T-helper 22 cell (primary cell): ENCODE data around the gene PDCL3.
A peak's percentile ranks its signal among the peaks of the same experiment; 100 is the strongest.

Experiments used
- DNase-seq: peaks from one replicate; pipeline ENCODE4 v3.0.0-alpha.2; 2020; ENCODE audit warnings: low read depth

PDCL3 gene

DNA sequence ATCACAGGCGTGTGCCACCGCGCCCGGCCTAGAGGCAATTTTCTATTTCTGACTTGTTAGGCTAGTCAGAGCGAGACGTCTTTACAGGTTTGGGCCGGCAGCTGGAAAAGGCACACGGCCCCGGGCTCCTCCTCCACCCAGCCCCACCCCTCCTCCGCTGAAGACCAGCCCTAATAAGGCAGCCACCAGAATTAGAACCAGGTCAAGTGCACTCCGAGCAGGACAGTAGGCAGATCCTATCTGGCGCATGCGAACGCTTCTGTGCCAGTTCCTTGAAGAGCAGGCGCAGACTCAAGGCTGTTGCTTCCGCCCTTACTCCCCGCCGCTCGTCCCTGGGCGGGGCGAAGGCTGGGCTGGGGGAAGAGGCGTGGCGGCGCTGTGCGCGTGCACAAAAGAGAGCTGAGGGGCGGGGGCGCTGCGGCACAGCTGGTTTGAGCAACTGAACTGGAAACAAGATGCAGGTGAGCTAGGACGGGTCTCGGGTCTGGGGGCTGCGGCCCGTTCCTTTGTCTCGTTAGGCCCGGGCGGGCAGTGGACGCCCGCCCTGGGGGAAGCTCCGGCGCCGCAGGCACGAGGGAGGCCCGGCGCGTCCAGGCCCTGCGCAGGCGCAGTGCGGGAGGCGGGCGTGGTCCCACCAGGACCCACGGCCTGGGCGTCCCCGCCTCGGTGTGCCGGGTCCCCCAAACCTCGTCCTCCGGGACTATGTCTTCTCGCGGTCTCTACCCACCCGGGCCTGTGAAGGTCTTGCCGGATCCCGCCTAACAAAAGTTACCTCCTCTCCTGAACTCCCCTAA lies at the start of gene PDCL3:
TSS of gene PDCL3 (plus strand) at position 381 of the 794 bp plus-strand sequence. CDS start at position 456, 75 bp downstream.
- peak; percentile 91 for DNase-seq

DNA sequence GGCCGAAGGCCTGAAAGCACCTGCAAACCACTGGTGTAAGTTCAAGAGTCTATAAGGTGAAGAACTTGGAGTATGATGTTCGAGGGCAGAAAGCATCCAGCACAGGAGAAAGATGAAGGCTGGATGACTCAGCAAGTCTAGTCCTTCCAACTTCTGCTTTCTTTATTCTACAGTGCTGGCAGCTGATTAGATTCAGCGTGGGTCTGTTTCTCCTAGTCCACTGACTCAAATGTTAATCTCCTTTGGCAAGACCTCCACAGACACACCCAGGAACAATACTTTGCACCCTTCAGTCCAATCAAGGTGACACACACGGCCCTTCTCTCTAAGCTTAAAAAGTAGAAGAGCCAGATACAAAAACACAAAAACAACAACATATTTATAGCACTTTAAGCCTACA lies 49.1 kb upstream of the PDCL3 start:
- no peak for DNase-seq

DNA sequence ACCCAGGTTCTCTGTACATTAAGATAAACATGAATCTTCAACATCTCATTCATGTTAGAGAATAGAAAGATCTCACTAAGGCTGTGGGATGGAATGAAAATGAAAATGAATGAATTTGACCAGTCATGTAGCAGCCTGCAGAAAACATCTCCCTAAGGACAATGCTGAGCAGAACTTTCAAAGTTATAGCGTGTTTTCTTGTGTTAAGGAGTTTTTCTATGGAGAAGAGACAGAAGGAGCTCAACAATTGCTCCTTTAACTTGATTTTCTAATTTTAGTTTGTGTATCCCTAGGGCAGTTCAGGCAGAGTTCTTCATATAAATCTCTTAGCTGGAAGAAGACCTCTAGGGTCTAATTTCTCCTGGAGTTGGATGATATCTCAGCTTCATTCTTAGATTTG lies 45.2 kb upstream of the PDCL3 start:
- no peak for DNase-seq

DNA sequence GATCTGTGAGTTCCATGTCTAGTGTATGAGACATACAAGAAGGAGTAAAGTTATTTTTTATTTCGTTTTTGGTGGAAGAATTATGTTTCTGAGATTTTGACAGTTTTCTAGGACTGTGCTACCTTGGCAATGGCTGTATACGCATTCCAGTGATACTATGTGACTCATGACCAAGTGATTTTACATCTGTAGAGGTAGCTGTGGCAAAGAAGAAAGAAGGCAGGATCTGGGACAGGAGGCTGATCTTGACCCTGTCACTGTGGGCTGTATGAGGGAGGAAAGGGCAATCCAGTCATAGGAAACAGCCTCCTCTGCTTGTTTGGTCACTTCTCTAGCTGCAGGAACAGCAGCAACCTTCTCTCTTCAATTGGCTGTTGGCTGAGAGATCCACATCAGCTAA lies 44.0 kb upstream of the PDCL3 start:
- no peak for DNase-seq

DNA sequence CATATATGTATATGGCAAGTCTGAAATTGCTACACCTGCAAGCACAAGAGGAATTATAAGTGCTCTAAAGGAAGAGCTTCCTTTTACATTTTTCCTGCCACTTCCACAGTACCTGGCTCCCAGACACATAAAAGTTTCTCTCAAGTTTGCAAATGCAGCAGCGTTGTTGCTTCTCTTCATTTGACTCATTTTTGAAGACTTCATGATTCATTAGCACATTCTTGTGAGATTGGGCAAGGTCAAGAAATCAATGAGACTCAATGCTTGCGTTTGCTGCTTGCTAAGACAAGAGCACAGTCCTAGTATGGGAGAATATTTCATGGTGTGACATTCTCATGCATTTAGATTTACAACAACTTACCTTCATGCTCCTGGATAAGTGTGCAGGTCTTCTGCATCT lies 42.6 kb upstream of the PDCL3 start:
- no peak for DNase-seq

DNA sequence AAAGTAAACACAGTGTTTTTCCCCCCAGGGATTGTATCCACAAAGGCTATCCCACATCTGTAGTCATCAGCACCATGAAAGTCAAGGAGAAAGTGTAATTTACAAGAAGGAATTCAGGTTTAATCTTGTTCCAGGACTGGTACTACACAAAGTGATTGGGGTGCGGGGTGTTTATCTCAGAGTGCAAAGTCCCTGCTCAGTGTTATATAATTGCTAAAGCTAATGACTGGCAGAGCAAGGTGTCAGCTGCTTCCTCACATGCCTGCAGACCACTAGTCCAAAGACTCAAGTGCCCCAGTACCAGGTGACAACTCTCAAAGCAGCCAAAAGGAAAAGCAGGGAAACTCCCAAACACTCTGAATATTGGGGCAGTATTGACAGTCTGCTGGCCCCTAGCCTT lies 40.4 kb upstream of the PDCL3 start:
- DNase-seq, result no peak

DNA sequence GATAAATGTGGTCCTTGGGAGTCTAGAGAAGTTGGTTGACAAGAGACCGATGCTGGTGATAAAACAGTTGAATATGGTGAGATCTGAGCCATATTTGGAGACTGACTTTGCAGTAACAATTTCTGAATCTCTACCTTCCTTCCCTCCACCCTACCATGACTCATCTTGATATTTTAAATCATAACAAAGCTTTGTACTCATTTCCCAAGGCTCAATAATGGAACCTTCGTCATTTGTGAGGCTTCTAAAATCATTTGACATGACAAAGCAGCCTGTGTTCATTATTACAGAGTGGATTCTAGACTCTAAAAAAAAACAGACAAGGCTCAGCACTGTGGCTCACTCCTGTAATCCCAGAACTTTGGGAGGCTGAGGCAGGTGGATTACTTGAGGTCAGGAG lies 38.5 kb upstream of the PDCL3 start:
- DNase-seq, result no peak

DNA sequence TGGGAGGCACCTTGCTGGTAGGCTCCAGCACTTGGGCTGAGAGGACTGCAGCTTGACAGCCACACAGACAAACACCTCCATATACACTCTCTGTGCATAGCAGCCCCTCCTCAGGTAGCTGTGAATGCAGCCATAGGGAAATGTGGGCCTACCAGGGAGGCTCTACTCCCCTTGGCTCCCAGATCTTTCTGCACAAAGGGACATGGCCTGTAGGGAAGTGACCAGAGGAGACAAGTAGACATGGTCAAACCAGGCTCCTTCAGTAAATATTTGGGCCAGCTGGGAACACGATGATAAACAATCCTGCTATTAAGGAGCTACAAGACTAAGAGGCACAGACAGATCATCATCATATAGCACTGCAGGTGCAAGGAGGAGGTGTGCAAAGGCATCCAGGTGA lies 35.9 kb upstream of the PDCL3 start:
- no peak for DNase-seq

DNA sequence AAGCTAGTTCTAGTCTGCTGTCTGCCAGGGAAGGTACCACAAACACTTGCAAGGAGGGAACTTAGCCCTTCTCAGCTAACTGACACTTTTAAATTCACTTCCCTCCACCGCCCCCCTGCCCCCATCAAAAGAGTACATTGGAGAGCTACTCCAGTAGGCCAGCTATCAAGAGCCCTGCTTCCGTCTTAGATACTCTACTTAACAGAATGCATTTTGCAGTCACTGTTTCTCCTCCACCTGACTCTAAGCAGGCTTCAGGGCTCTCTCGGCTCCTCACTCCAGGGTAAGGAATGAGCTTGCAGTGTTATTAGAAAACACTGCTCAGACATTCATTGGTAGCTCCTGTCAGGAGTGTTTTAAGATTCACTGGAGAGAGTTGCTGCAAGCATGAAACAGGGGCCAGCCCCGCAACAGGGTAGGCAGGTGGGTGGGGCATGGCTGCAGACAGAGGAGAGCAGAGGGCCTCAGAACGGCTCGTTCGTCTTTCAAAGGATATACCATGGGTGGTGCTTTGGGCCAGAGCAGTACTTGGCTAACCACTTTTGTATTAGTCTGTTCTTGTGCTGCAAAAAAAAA lies 35.3 kb upstream of the PDCL3 start:
- DNase-seq, result no peak

DNA sequence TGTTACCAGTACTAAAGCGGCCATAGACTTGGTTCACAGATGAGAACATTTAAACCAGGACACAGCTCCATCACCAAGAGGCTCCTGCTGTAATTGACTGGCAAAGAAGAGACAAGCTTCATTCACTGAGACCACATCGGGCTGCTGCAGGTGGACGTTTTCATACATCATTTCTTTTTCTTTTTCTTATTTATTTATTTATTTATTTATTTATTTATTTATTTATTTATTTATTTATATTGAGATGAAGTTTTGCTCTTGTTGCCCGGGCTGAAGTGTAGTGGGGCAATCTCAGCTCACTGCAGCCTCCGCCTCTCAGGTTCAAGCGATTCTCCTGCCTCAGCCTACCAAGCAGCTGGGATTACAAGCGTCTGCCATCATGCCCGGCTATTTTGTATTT lies 33.6 kb upstream of the PDCL3 start:
- DNase-seq, result no peak

DNA sequence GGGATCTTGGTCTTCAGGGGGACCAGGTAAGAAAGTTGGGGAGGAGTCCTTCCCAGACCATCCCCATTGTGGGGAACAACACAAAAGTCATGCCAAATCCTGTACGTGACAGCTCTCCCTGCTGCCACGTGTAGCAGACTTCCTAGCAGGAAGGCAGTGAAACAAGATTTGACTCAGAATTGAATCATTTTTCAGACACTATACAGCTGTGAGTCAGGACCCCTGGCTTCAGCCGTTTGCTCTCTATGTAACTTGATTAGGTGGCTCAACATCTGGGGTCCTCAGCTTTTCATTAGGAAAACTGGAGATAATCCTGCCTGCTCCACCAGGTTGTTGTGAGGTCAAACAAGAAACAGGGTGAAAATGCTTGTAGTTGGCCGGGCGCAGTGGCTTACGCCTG lies 32.9 kb upstream of the PDCL3 start:
- DNase-seq, result no peak

DNA sequence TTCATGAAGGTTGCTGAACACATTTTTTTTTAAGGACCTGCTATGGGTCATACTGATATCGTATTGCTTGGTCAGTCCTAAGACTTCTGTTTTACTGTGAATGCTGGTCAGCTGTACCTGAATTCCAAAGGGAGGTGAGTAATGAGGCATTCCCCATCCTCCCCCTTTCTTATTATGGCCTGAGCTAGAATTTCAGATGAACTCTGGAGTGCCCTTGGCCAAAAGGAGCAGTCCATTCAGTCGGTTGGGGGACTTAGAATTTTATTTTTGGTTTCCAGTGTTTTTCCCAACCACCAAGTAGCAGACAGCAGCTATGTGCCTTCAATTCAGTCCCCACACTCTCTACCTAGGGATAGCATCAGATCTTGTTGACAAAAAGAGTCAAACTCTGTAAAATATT lies 26.9 kb upstream of the PDCL3 start:
- no peak for DNase-seq

DNA sequence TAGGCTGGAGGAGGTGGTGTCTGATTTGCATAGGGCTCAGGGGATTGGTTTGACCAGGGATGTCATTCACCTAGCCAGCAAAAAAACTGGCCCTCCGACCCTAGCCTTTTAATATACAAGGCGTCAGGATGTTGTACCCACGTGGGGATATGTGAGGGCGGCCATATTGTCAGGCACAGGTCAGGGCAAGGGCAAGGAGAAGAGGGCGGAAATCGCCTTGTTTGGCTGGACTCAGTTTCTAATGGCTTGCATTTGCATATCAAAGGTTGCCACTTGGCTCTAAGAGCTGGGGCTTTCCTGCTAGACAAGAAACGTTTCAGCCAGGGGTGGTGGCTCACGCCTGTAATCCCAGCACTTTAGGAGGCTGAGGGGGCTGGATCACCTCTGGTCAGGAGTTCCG lies 24.9 kb upstream of the PDCL3 start:
- no peak for DNase-seq

DNA sequence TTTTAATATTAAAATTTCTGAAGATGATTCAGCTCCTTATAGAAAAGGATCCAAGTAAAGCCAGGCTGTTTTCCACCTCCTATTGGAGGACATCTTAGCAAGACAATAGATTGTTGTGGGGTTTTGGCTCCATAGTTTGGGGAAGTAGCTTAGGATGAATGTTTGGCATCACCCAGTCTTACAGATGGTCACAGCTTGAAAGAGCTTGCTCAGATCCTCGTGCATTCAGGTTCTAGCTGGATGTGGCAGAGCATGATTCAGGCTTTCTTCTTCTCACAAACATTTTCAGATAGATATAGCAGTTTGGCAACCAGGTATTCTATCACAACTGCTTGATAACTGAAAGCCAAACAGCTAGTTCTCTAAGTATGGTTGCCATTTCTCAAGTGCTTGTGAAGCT lies 23.6 kb upstream of the PDCL3 start:
- DNase-seq, result no peak

DNA sequence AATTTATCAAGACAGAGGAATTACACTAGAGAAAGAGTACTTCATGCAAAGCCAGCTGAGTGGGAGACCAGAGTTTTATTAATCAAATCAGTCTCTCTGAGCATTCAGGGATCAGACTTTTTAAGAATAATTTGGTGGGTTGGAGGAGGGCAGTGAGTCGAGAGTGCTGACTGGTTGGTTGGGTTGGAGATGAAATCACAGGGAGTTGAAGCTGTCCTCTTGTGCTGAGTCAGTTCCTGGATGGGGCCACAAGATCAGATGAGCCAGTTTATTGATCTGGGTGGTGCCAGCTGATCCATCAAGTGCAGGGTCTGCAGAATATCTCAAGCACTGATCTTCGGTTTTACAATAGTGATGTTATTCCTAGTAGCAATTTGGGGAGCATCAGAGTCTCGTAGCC lies 21.4 kb upstream of the PDCL3 start:
- DNase-seq, result no peak

DNA sequence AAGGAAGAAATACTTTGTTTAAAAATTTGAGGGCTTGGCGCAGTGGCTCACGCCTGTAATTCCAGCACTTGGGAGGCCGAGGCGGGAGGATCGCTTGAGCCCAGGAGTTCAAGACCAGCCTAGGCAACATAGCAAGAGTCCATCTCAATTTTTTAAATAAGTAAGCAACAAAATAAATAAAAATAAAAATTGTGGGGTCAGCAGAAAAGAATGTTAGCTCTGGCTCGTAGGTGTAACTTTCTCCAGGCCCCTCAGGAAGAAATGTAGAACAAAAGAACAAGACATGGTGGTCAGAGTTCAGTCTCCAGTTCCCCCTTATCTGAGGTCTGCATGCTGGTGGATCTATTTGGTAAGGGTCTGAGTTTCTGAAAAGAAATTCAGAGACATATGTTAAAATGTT lies 20.4 kb upstream of the PDCL3 start:
- DNase-seq, result no peak

DNA sequence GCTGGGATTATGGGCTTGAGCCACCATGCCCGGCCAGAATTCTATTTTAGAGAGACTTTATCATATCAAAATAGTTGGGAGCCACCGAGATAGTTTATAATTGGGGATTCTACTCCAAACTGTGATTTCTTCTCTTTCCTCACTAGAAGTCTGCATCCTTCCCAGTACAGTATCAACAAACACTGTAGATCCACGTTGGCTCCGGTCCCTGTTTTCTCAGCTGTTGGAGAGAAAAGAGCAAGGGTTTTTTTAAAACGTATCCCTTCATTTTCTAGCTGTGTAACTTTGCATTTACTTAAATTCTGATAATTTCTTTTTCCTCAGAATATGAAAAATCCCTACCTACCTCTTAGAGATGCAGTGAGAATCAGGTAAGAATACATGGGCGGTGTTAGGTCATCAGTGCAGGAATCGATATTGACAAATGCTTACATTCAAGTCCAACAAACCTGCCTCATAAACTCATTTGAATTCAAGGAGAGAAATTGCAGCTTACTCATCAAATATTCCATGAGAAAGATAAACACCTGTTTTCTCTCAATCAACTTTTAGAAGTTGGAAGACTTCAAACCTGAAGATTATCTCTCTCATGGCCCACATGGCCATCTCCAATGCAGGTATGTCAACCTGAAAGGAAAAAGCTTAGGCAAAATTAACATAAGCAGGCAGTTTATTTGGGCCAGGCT lies 17.7 kb upstream of the PDCL3 start:
- DNase-seq, result no peak

DNA sequence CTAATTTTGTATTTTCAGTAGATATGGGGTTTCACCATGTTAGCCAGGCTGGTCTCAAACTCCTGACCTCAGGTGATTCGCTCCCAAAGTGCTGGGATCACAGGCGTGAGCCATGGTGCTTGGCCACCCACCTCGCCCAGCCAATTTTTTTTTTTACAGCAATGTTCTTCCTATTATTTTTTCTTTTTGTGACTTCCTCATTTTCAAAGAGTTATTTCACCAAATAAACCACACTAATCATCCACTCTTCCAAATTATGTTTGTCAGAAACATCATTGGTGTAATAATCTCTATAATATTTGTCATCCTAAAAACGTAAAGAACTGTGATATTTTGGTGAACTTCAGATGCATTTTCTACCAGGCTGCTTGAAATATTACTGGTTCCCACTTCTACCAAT lies 16.3 kb upstream of the PDCL3 start:
- no peak for DNase-seq

DNA sequence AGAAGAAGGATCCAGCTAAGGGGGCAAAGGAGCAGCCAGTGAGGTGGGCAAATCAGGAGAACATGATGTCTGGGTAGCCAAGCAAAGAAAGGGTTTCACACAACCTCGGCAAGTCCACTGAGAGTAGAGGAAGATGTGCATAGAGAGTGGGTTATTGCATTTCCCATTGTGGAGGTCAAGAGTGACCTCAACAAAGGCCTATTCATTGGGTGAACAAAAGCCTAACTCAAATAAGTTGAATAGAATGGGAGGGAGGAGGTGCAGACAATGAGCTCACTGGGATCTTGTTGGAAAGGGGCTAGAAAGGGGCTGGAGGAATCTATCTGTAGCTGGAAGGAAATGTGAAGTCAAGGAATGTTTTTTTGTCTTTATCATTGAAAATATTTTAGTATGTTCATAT lies 14.0 kb upstream of the PDCL3 start:
- DNase-seq, result no peak

DNA sequence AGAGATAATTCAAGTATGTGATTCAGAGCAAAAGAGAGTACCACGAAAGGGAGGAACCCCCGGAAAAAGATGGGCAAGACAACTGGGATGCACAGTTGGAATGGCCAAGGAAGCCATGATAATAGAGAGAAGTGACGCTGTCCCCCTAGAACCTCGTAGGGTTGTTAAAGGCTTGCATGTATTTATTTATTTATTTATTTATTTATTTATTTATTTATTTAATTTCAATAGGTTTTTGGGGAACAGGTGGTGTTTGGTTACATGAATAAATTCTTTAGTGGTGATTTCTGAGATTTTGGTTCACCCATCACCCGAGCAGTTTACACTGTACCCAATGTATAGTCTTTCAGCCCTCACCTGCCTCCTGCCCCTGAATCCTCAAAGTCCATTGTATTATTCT lies 11.5 kb upstream of the PDCL3 start:
- no peak for DNase-seq

DNA sequence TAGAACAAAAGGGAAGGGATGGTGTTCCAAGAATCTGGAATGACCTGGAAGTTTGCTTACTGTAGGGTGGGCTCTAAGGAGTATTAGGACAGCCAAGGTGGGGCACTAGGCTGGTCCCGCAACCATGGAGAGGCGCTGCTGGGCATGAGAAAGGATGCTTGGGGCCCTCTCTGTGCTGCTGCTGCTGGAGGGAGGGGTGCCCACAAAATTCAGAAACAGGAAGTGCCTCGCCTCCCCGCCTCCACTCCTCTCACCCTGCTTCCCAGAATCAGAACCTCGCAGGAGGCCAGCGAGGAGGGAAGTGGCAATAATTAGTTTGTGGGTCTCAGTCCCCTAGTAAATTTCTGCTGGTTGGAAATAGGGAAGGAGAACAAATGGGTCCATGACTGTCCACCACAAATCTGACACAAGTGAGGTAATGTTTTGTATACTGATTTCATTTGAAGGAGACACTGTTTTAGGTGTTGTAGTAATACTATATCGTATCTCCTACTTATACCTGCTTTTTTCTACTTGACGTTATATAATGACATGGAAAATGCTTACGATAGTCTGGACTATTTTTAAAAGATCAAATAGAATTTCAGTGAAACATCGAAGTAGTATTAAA lies 7.9 kb upstream of the PDCL3 start:
- DNase-seq, result peak; percentile 4

DNA sequence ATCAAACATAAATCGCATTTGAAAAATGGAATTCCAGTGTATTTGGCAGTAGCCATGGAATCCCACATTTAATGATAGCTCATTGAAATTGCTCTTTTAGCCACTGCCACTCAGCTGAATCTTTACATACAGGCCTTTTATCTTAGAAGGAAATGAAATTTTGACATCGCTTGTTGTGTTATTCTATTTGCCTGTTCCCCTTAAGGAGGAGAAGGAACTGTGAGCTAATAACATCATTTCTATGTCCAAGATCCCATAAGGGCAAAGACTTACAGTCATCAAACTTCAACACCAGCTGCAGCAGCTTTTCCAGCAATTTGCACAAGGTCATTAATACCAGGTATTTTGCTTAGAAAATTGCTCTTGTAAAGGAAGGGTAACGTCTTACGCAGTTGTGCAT lies 6.0 kb upstream of the PDCL3 start:
- no peak for DNase-seq

DNA sequence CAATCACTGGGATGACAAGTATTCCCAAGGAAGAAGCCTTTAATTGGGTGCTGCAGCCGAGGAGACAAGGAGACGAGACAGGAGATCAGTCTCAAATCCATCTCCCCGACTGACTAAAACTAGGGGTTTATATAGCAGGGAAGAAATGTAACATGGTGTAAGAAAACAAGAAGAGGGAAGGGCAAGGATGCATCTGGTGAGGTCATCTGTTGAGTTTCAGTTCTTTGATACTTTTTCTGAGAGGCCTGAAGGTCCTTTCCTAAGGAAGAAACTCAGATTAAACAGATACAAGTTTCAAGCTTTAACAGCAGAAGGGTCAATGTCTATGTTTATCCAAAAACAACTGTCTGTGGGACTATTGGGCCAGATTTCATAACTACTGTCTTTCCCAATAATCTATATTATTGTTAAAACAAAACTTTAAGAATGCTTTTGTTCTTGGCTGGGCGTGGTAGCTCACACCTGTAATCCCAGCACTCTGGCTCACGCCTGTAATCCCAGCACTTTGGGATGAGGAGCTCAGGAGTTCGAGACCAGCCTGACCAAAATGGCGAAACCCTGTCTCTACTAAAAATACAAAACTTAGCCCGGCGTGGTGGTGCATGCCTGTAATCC lies 2.5 kb upstream of the PDCL3 start:
- DNase-seq, result no peak
